Duodenal mucosa (tissue), 2 donors: ENCODE data around the gene CLEC2B.

Experiments used
- H3K27ac ChIP-seq: one replicate; pipeline ENCODE4 v1.7.0; 2013; ENCODE audit warnings: low read depth, low read length
- H3K27me3 ChIP-seq, 2 donors: one replicate each; pipeline ENCODE4 v1.7.0; 2013; ENCODE audit warnings: low read length in 2 of 2, control low read depth in 1 of 2; ENCODE audit not compliant: insufficient read depth in 2 of 2, control insufficient read depth in 1 of 2
- H3K36me3 ChIP-seq, 2 donors: one replicate each; pipeline ENCODE4 v1.7.0; 2013; ENCODE audit warnings: low read length in 2 of 2, control low read depth in 1 of 2; ENCODE audit not compliant: insufficient read depth in 2 of 2, control insufficient read depth in 1 of 2
- H3K4me1 ChIP-seq, 2 donors: one replicate each; pipeline ENCODE4 v1.7.0; 2013; ENCODE audit warnings: low read length in 2 of 2, control low read depth in 1 of 2; ENCODE audit not compliant: insufficient read depth in 2 of 2, control insufficient read depth in 1 of 2
- H3K4me3 ChIP-seq, 2 donors: one replicate each; pipeline ENCODE4 v1.7.0; 2013; ENCODE audit warnings: low read length in 2 of 2, low read depth in 1 of 2
- H3K9ac ChIP-seq, 2 donors: one replicate each; pipeline ENCODE4 v1.7.0; 2013; ENCODE audit warnings: low read length in 2 of 2, low read depth in 1 of 2
- H3K9me3 ChIP-seq, 2 donors: one replicate each; pipeline ENCODE4 v1.7.0; 2013; ENCODE audit warnings: low read length in 2 of 2, control low read depth in 1 of 2; ENCODE audit not compliant: control insufficient read depth in 1 of 2

Gene CLEC2B

DNA sequence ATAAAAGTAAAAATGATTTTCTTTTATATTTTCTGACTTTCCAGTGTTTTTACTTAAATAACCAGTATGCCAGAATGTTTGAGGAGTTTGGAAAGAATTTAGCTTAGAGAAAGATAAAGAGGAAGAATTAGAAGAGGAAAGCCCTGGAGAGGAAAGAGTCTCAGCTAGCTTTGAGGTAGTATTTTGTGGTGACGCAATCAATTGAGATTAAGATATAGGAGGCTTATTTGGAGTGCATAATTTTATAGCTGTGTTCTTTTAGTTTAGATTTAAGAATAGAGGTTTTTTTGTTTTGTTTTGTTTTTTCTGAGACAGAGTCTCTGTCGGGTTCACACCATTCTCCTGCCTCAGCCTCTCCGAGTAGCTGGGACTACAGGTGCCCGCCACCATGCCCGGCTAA, 18.1 kb downstream of the CLEC2B start:
- H3K9ac ChIP-seq = no peak overlapping the region
- no peak overlapping the region for H3K4me3 ChIP-seq
- no peaks in the 10 kb centered on the region for H3K27me3 ChIP-seq
- no peak overlapping the region for H3K27ac ChIP-seq
- H3K4me1 ChIP-seq = no peaks in the 10 kb centered on the region
- peaks cover 0 to 11% of the 10 kb centered on the region in 2 donors for H3K36me3 ChIP-seq
- H3K9me3 ChIP-seq = peaks cover 0 to 3% of the 10 kb centered on the region in 2 donors

DNA sequence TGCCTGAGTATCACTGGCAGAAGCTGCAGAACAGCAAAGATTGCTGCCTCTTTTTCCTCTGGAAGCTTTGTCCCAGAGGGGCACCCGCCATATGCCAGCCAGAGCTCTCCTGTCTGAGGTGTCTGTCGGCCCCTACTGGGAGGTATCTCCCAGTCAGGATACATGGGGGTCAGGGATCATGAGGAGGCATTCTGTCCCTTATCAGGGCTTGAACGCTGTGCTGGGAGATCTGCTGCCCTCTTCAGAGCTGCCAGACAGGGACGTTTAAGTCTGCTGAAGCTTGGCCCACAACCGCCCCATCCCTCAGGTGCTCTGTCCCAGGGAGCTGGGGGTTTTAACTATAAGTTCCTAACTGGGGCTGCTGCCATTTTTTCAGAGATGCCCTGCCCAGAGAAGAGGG, 20.3 kb downstream of the CLEC2B start:
- Histone ChIP-seq H3K27me3 (no peaks in the 10 kb centered on the region), H3K27ac (no peak overlapping the region), H3K36me3 (peaks cover 0 to 11% of the 10 kb centered on the region in 2 donors), H3K4me3 (no peak overlapping the region), H3K9me3 (peaks cover 0 to 3% of the 10 kb centered on the region in 2 donors), H3K4me1 (no peaks in the 10 kb centered on the region), H3K9ac (no peak overlapping the region)

- no peak overlapping the region for H3K4me3 ChIP-seq
- H3K27ac ChIP-seq = no peak overlapping the region
- H3K36me3 ChIP-seq = no peaks in the 10 kb centered on the region
- H3K27me3 ChIP-seq = no peaks in the 10 kb centered on the region
- no peaks in the 10 kb centered on the region for H3K4me1 ChIP-seq
- H3K9me3 ChIP-seq = no peaks in the 10 kb centered on the region
- no peak overlapping the region for H3K9ac ChIP-seq
Observed at GRCh38 chr12:9843407-9843806, 25.7 kb downstream of the CLEC2B start.

DNA sequence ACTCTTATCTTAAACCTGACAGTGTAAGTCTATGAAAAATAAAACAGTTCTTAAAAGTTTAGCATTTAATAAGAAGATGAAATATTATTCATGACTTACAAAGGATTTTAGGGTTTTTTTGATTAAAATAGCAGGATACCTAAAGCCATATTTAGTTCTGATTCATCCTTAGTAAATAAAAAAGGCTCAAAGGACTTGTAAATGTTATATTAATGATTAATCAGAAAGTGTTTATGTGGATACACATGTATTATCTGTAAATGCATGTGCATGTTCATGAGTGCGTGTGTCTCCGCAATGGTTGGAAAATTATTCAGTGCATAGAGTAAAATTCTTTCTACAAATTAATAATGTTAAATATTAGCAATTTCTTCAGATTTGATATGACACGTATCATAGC, 37.4 kb downstream of the CLEC2B start:
- H3K9ac ChIP-seq = no peak overlapping the region

DNA sequence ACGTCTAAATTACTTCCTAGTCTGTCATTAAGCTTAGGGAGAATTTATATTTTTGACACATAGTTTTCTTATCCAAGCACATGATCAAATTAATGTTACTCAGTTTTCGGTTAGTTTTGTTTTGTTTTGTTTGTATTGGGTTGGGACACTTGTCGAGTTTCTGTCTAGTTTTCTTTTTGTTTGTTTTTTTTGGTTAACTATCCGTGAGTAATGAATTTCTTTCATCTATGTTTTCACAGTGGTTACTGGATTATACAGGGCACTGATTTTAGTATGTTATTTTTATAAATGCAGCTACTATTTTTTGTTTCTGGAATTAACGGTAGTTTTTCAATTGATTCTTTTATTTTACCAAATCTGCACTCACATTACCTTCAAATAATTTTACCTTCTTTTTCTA, 39.2 kb downstream of the CLEC2B start:
- no peaks in the 10 kb centered on the region for H3K36me3 ChIP-seq
- no peak overlapping the region for H3K9ac ChIP-seq
- H3K4me1 ChIP-seq = no peaks in the 10 kb centered on the region
- H3K27me3 ChIP-seq = no peaks in the 10 kb centered on the region
- no peak overlapping the region for H3K4me3 ChIP-seq
- no peaks in the 10 kb centered on the region for H3K9me3 ChIP-seq
- no peak overlapping the region for H3K27ac ChIP-seq

More for the DNA sequence above, 37.4 kb downstream of the CLEC2B start:
- Histone ChIP-seq H3K9me3 (no peaks in the 10 kb centered on the region), H3K4me3 (no peak overlapping the region), H3K27me3 (no peaks in the 10 kb centered on the region), H3K27ac (no peak overlapping the region), H3K36me3 (no peaks in the 10 kb centered on the region), H3K4me1 (no peaks in the 10 kb centered on the region)

DNA sequence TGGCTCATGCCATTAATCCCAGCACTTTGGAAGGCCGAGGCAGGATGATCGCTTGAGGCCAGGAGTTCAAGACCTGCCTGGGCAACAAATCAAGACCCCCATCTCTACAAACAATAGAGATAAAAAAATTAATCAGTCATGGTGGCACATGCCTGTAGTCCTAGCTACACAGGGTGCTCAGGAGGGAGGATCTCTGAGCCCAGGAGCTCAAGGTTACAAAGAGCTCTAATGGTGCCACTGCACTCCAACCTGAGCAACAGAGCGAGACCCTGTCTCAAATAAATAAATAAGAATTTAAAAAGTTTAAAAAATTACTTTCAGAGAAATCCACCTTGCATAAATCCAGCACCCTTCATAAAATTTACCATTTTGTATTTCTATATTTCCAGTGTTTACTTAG, 39.7 kb downstream of the CLEC2B start:
- H3K27me3 ChIP-seq = no peaks in the 10 kb centered on the region
- H3K9me3 ChIP-seq = no peaks in the 10 kb centered on the region
- no peaks in the 10 kb centered on the region for H3K36me3 ChIP-seq
- no peak overlapping the region for H3K9ac ChIP-seq
- no peaks in the 10 kb centered on the region for H3K4me1 ChIP-seq
- no peak overlapping the region for H3K4me3 ChIP-seq
- no peak overlapping the region for H3K27ac ChIP-seq

GRCh38 chr12:9827209-9827888, 41.8 kb downstream of the CLEC2B start, which contains the start of gene KLRF1:
KLRF1 (plus strand) TSS chr12:9827481; CDS start chr12:9827545, 64 bp downstream.
- Histone ChIP-seq H3K36me3 (no peaks in the 10 kb centered on the region), H3K4me3 (no peak within 1 kb of the TSS), H3K27me3 (no peaks in the 10 kb centered on the region), H3K9me3 (no peaks in the 10 kb centered on the region), H3K27ac (no peak within 1 kb of the TSS), H3K9ac (no peak within 1 kb of the TSS), H3K4me1 (no peaks in the 10 kb centered on the region)

GRCh38 chr12:9820281-9820930, 48.7 kb downstream of the CLEC2B start:
- Histone ChIP-seq H3K4me3 (no peak overlapping the region), H3K9ac (no peak overlapping the region), H3K9me3 (no peaks in the 10 kb centered on the region), H3K27ac (no peak overlapping the region), H3K4me1 (no peaks in the 10 kb centered on the region), H3K36me3 (no peaks in the 10 kb centered on the region), H3K27me3 (no peaks in the 10 kb centered on the region)

DNA sequence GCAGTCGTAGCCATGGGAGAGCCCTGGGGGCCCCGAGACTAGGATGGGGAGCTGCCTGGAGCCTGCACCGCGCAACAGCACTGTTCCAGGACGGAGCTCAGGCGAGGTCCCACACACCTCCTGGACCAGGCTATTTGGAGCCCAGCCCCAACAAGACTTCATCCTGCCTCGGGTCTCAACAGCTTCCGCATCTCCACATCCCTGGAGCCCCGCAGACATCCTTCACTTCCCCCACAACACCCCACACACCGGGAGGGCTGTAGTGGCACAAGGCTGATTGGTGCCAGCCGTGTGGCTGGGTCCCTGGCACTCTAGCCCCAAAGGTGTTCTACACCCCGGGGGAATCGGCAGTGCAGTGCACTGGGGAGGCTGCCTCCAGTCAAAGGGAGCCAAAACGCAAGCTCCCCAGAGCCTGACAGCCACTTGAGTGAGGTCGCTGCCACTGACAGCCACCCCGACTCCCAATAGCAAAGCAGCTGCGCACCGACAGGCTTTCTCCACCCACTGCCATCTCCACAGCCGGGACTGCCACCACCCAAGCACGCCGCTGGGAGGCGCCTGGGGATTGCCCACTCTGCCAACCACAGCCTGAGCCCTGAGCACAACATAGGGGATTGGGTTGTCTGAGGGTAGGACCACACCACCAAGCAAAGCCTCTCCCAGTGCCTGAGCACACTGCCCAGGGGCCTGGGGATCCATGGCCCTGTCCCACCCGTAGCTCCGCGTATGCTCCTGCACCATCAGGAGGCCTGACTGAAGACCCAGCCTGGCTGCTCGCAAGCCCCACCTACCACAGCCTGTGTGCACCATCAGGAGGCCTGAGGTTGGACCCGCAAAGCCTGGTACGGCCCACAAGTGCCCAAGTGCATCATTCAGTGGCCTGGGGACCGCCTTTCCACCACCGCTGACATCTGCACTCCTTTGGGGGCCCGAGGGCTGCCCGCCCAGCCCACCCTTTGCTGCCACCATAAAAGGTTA, 55.0 kb downstream of the CLEC2B start:
- H3K9ac ChIP-seq = no peak overlapping the region
- no peaks in the 10 kb centered on the region for H3K36me3 ChIP-seq
- peak overlapping the region in 1 of 2 donors; percentile 46 for H3K4me3 ChIP-seq
- H3K9me3 ChIP-seq = no peaks in the 10 kb centered on the region
- no peaks in the 10 kb centered on the region for H3K4me1 ChIP-seq
- H3K27ac ChIP-seq = no peak overlapping the region
- no peaks in the 10 kb centered on the region for H3K27me3 ChIP-seq

DNA sequence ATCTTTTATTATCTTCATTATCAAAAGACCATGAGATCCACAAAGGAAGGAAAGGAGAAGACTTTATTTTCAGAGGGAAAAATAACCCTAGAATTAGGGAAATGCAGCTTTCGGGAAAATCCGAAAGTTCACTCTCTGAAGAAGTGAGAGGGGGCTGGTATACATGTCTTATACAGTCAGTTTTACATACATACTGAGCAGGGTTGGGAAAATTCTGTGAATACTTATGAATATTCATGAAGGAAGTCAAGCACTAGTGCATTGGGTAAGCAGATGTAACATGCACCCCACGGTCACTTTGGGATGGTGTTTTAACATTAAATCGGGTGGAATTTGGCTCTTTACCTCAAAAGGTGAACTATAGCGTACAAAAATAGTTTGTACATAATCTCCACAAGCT, 57.5 kb downstream of the CLEC2B start:
- H3K9me3 ChIP-seq = no peaks in the 10 kb centered on the region
- no peaks in the 10 kb centered on the region for H3K27me3 ChIP-seq
- no peaks in the 10 kb centered on the region for H3K36me3 ChIP-seq
- no peak overlapping the region for H3K27ac ChIP-seq
- no peak overlapping the region for H3K9ac ChIP-seq
- H3K4me3 ChIP-seq = no peak overlapping the region
- H3K4me1 ChIP-seq = no peaks in the 10 kb centered on the region
